HEK293 (cell line): Measurements from ENCODE around the gene MVD.

Experiments used
- CTCF ChIP-seq: fragments of 450-650 bp; formaldehyde crosslinking; IDR thresholded peaks from 2 replicates; pipeline ENCODE4 v1.5.1; 2016; ENCODE audit warnings: missing biosample characterization, missing genetic modification characterization
- PATZ1 ChIP-seq: fragments of 450-650 bp; formaldehyde crosslinking; IDR thresholded peaks from 2 replicates; pipeline ENCODE4 v1.5.1; 2016; ENCODE audit warnings: missing biosample characterization, missing genetic modification characterization
- PBX3 ChIP-seq: sonication (generic); formaldehyde crosslinking; IDR thresholded peaks from 2 replicates; pipeline ENCODE4 v1.8.1; 2022; ENCODE audit warnings: mild to moderate bottlenecking, moderate library complexity, missing genetic modification reagents
- REST ChIP-seq: fragments of 450-650 bp; formaldehyde crosslinking; IDR thresholded peaks from 2 replicates; pipeline ENCODE4 v1.5.1; 2016; ENCODE audit warnings: missing biosample characterization, missing genetic modification characterization
- SALL2 ChIP-seq: fragments of 450-650 bp; formaldehyde crosslinking; IDR thresholded peaks from 2 replicates; pipeline ENCODE4 v1.5.0; 2017; ENCODE audit warnings: missing biosample characterization, mild to moderate bottlenecking, missing genetic modification characterization, borderline replicate concordance
- ZNF335 ChIP-seq: fragments of 450-650 bp; formaldehyde crosslinking; conservative IDR thresholded peaks from 2 replicates; pipeline ENCODE4 v1.5.1; 2016; ENCODE audit warnings: missing biosample characterization, missing genetic modification characterization
- ZNF623 ChIP-seq: fragments of 450-650 bp; formaldehyde crosslinking; IDR thresholded peaks from 2 replicates; pipeline ENCODE4 v1.5.1; 2016; ENCODE audit warnings: missing biosample characterization, missing genetic modification characterization
- ZNF626 ChIP-seq: fragments of 450-650 bp; sonication (Bioruptor Pico); formaldehyde crosslinking; IDR thresholded peaks from 2 replicates; pipeline ENCODE4 v1.5.1; 2018; ENCODE audit warnings: missing biosample characterization, missing genetic modification characterization, inconsistent platforms
- ZNF670 ChIP-seq: fragments of 450-650 bp; formaldehyde crosslinking; IDR thresholded peaks from 2 replicates; pipeline ENCODE4 v1.5.1; 2016; ENCODE audit warnings: missing biosample characterization, missing genetic modification characterization, low read depth

GRCh38 chr16:88684569-88685155, 21.8 kb upstream of the MVD start:
- no peak for TF ChIP-seq PATZ1 (tag by site-specific recombination)
- TF ChIP-seq SALL2 (tag by site-specific recombination) = no peak
- TF ChIP-seq CTCF (tag by site-specific recombination) = no peak
- no peak for TF ChIP-seq ZNF670
- TF ChIP-seq ZNF626 (tag by site-specific recombination) = no peak
- TF ChIP-seq ZNF623 (tag by site-specific recombination) = no peak
- no peak for TF ChIP-seq PBX3
- no peak for TF ChIP-seq ZNF335 (tag by site-specific recombination)
- TF ChIP-seq REST (tag by site-specific recombination) = no peak
